ENCODE measurements around the gene CCDC197. TPM values are rescaled to one million over a fixed set of nuclear protein-coding genes. Genes with fewer than 3 reads are reported as not detected.

The CCDC197 gene
- total RNA-seq, 1 experiment from 2014 or later: not detected

DNA sequence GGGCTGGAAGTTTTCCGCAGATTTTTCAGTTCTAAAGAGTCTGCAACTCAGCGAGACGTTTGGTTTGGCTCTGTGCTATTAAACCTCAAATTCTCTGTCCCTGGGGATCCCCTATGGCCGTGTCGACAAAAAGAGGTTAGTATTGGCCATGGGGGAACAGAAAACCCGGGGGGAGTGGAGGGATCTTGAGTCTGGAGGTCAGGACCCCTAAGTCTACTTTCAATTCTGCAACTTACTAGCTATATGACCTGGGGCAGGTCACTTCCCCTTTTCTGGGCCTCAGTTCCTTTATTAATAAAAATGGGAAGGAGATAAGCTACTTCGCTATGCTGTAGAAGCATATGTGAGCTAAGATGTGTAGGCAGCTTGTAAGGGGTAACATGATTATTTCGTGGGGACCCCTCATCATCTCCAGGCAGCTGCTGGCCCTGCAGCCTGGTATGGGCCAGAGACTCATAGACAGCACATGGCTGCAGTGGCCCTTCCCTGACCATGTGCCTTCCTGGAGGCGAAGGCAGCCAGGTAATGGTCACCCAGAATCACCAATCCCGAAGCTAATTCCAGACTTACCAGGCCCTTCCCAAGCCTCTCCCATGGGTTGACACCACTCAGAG is 29.4 kb upstream of the CCDC197 start:
- no peak overlapping the region for H3K56ac ChIP-seq (ENCODE audit: insufficient read length, low read depth, low read length)
- no peak overlapping the region for H4K91ac ChIP-seq (ENCODE audit: insufficient read length, low read depth, low read length)
- H3K79me2 ChIP-seq (ENCODE audit: insufficient read depth, low read length): no peaks in the 10 kb centered on the region
- H4K5ac ChIP-seq (ENCODE audit: insufficient read length, low read depth, low read length): no peak overlapping the region
- no peak overlapping the region for H3K9ac ChIP-seq (ENCODE audit: extremely low read depth, insufficient read length, low read length)
- H2AFZ ChIP-seq (ENCODE audit: low read length): no peak overlapping the region
- H4K8ac ChIP-seq (replicated peaks; ENCODE audit: insufficient read length, low read depth, low read length): no peak overlapping the region
- H3K4me1 ChIP-seq (ENCODE audit: insufficient read depth, low read length): no peaks in the 10 kb centered on the region
- Mint-ChIP-seq H3K27ac (no peak overlapping the region; a peak in 1 of 7 replicates), H3K36me3 (ENCODE audit: insufficient read depth in 1 of 3, low read depth in 3 of 3) (no peaks in the 10 kb centered on the region), H3K4me1 (no peaks in the 10 kb centered on the region), H3K4me3 (no peak overlapping the region), H3K27me3 (ENCODE audit: low read depth) (no peaks in the 10 kb centered on the region; the same call in 1 of the 2 replicates), H3K9me3 (no peaks in the 10 kb centered on the region)
- H4K20me1 ChIP-seq (ENCODE audit: control insufficient read depth, insufficient read depth, insufficient read length): peaks cover 2% of the 10 kb centered on the region
- H3K23ac ChIP-seq (ENCODE audit: insufficient read length, low read depth, low read length): no peak overlapping the region
- no CpG with 5 or more reads among the region's 10 CpGs for WGBS (ENCODE audit: extremely low coverage, insufficient read length, low lambda C conversion rate)
- H3K27ac ChIP-seq (ENCODE audit: insufficient read length, low read depth, low read length): no peak overlapping the region
- H2BK15ac ChIP-seq (ENCODE audit: low read depth, low read length): no peak overlapping the region
- DNase-seq: no peak
- no peak overlapping the region for H2BK12ac ChIP-seq (ENCODE audit: insufficient read length, low read depth, low read length)
- no peak for TF ChIP-seq CTCF (conservative IDR thresholded peaks at IDR 0.05)
- H3K79me1 ChIP-seq (ENCODE audit: insufficient read depth, low read depth, low read length, poor library complexity, severe bottlenecking): no peaks in the 10 kb centered on the region
- no peaks in the 10 kb centered on the region for H3K23me2 ChIP-seq (ENCODE audit: insufficient read length, low read depth, low read length, poor library complexity, severe bottlenecking)
- no peak overlapping the region for H3K4ac ChIP-seq (ENCODE audit: low read depth, low read length)
- no peak overlapping the region for H3K18ac ChIP-seq (ENCODE audit: insufficient read length, low read depth, low read length)
- no peak overlapping the region for H2BK120ac ChIP-seq (ENCODE audit: low read depth, low read length, poor library complexity, severe bottlenecking)
- H3T11ph ChIP-seq (ENCODE audit: low read length): no peak overlapping the region
- H2BK20ac ChIP-seq (ENCODE audit: low read depth, low read length, poor library complexity, severe bottlenecking): no peak overlapping the region
- no peak overlapping the region for H3K14ac ChIP-seq (ENCODE audit: insufficient read depth, low read length)
- H3K4me2 ChIP-seq (ENCODE audit: insufficient read depth, insufficient read length, low read length): no peak overlapping the region
- no peak overlapping the region for H2BK5ac ChIP-seq (ENCODE audit: insufficient read length, low read length)
- H2AK5ac ChIP-seq (ENCODE audit: insufficient read length, low read length): no peak overlapping the region
- H3K27me3 ChIP-seq (ENCODE audit: insufficient read depth, low read length): no peaks in the 10 kb centered on the region
- no peaks in the 10 kb centered on the region for H3K9me3 ChIP-seq (ENCODE audit: control insufficient read depth, low read depth, low read length)

Measured in H9 (cell line).